GM19467 (cell line): ENCODE measurements around the gene KLC4.
"Not testable (repeated sequence)": the region's sequence is repeated elsewhere in the genome, so short reads cannot be mapped to it uniquely, and the experiment has no call there.

ENCODE experiments used
- ATAC-seq: cut with Tn5 transposase; IDR thresholded peaks from one replicate; pipeline ENCODE4 v1.9.1; 2021; ENCODE audit warnings: mild to moderate bottlenecking, moderate library complexity; ENCODE audit not compliant: unreplicated experiment

The KLC4 gene

DNA sequence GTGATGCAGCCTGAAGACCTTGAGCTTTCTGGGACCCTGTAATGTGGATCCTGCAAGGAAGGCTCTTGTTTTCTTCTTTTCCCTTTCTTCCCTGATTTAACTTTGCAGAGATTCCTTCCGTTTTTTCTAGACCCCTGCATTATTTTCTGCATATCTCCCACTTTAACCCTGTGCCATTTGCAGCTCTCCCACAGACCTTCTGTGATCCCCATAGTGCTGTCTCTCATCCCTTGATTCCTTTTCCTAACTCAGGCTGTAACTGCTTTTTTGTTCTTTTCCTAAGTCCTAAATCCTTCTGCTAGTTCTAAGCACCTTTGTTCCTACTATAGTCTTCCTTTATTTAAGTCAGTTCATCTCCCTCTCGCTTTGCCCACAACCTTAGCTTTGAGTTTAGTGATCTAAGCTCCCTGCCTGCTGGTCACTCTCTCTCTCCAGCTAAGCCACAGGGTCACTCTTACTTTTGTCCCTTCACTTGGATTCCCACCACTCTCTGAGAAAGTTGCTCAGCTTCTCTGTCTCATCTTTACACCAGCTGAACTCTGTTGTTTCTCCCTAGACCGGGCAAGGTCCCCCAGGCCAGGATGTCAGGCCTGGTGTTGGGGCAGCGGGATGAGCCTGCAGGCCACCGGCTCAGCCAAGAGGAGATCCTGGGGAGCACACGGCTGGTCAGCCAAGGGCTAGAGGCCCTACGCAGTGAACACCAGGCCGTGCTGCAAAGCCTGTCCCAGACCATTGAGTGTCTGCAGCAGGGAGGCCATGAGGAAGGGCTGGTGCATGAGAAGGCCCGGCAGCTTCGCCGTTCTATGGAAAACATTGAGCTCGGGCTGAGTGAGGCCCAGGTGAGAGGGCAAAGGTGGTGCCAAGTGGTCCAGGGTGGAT is 1.6 kb downstream of the KLC4 start:
- no peak for ATAC-seq

DNA sequence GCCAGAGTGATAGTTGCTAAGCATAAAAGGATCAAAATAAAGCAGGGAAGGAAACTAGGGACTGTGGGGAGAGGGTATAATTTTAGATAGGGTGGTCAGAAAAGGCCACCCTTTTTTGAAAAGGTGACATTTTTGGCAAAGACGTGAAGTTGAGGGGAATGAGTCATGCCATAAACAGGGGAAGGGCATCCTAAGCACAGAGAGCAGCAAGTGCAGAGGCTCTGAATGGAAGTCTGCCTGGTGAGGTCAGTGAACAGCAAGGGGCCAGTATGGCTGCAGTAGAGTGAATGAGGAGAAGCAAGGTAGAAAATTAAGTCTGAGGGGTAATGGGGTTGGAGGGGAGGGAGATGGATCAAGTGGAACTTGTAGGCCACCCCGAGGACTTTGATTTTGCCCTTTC is 2.4 kb downstream of the KLC4 start:
- no peak for ATAC-seq

- ATAC-seq = no peak
These were observed 3.4 kb downstream of the KLC4 start for GRCh38 chr6:43062818-43063217.

- ATAC-seq = no peak
These were observed 10.7 kb downstream of the KLC4 start for GRCh38 chr6:43070028-43070632.

DNA sequence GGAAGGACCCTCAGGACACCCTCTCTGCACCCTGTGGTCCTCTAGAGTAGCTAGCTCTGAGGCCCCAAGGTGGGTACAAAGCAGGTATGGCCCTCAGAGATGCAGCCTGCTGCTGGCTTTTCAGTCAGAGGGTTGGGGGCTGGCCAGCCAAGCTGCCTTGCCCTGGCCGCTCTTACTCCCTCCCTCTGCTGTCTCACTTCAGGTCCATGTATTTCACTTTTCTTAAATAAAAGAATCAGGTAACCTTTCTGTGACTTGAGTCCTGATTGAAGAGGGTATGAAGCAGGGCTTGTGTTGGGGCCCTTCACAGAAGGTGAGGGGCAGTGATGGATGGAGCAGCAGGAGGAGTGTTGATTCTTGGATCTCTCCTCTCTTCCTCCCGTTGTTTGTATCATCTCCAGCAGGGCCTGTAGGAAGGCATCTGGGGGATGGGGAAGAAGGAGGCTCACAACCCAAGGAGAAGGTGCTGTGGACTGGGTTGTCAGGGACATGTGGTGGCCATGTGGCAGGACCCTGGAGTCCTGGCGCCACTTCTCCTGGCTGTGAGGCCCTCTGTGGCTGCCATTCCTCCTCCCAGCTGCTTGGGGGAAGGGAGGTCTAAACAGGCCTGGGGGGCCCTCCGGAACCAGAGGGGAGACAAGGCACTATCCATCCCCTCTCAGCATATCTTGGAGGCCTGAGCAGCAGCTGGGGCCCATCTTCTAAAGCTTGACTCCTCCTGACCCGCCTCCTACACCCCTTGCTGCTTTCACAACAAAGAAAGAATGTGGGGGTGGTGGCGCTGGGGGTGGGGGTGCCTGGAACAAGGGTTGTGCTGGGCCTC is 15.6 kb downstream of the KLC4 start:
- no peak for ATAC-seq

- no peak for ATAC-seq
These were observed 16.4 kb downstream of the KLC4 start, which contains the start of gene PTK7 for GRCh38 chr6:43075670-43076463. Gene PTK7, plus strand, starts transcription at chr6:43076314. Its CDS starts 175 bp downstream, at chr6:43076489.

DNA sequence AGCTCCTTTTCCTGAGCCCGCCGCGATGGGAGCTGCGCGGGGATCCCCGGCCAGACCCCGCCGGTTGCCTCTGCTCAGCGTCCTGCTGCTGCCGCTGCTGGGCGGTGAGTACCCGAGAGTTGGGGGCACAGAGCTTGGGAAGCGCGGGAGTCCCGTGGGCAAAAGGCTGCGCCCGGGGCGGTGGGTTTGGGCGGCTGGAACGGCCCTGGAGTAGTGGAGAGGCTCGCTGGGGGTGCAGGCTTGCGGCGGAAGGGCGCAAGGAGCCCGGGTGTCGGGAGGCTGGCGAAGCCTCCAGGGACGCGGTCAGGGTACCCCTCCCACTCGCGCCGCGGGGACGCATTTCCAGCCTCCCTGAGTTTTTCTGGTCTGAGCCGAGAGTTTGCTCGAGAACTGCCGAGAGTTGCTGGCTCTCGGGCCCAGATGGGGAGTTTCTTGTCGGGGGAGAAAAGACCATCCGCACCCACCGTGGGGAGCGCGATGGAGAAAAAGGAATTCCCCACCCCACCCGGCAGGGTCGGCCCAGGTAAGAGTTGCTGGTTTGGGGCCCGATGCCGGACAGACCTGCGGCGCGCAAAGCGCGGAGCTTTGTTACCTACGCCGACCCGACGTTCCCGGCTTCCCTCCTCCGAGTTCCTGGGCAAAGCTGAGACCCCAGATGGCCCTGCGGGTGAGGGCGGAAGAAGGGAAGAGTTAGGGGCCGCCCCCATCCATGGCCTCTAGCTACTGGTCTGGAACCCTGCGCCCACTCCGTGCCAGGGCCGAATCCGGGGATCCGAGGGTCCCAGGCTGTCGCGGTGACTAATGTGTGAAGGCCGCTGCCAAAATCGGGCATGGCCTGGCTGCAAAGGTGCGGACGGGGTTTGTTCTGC is 17.3 kb downstream of the KLC4 start:
- ATAC-seq = no peak

- ATAC-seq = no peak
These were observed 17.9 kb downstream of the KLC4 start for GRCh38 chr6:43077333-43077809.

- no peak for ATAC-seq
These were observed 18.6 kb downstream of the KLC4 start for GRCh38 chr6:43077981-43078511.

GRCh38 chr6:43078691-43079090 is 19.3 kb downstream of the KLC4 start:
- ATAC-seq = no peak

DNA sequence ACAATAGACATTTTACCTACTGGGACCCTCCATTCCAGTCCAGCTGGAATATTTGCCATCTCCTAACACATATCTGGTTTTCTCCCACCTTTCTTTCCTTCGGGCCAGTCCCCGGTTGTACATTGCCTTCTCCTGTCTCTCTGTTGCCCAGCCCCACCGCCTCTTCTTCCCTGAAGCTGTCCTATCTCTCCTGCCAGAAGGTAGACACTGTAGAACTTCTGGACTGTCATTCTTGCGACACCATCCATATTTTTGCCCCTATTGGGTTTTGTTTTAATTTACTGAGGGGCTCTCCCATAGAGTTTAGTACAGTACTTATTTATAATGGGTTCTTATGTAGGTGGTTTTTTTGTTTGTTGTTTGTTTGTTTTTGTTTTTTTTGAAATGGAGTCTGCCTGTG is 21.6 kb downstream of the KLC4 start:
- no peak for ATAC-seq

DNA sequence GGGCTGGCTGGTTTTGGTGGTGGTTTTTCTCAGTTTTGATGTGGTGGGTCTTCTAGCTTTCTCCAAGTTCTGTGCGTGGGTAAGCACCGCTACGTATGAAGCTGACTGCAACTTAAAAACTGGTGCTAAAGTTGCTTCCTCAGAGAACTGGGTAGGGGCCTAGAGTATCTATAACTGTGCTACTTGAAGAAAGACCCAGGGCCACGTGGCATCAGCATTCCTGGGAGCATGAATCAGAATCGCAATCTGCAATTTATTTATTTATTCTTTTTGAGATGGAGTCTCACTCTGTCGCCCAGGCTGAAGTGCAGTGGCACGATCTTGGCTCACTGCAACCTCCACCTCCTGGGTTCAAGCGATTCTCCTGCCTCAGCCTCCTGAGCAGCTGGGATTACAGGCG is 22.5 kb downstream of the KLC4 start:
- ATAC-seq = not testable (repeated sequence)

GRCh38 chr6:43082806-43083655 is 23.6 kb downstream of the KLC4 start:
- no peak for ATAC-seq

- ATAC-seq = no peak
These were observed 26.7 kb downstream of the KLC4 start for GRCh38 chr6:43086022-43086658.

DNA sequence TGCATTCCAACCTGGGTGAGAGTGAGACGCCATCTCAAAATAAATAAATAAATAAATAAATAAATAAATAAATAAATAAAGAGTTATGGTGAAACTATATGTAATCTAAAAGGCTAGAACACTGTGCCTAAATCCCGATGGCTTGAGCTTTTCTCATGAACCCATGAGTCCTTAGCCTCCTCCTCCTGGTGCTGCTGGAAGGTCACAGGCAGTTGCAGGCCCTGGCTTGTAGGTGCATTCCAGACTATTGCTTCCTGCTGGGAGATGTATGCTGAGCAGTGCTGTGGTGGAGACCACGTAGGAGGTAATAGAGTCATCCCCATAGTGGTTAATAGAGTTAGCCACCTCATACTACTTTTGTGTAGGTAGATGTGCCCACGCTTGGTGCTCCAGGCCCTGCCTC is 29.2 kb downstream of the KLC4 start:
- no peak for ATAC-seq

- ATAC-seq = no peak
These were observed 30.0 kb downstream of the KLC4 start for GRCh38 chr6:43089467-43089866.

DNA sequence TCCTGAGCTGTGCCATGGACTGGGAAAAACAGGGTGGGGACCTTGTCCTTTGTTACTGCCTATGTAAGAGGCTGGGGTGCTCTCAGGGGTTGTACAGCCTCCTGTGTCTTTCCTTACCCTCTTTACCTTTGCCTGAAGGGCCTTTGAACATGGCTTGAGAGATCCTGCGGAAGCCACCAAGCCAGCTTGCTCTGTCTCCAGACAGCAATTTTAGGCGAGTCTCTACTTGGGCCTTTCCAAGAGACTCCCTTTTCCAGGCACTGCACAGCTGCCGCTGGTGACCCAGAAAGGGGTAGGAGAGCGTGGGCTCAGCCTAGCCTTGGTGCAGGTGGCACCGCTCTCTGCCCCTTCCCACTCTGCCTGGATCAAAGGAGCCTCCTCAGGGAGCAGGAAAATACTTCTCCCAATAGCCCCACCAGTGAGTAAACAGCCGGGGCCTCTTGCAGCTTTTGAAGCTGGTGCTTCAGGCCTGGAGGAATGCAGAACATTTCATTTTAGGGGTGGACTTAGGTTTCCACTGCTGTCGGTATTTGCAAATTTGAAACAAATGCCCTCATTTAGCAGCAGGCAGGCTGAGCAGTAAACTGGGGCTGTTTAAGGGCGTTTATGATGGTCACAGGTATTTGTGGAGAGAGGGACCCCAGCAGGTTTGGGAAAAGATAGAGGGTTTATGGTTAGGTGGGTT is 30.6 kb downstream of the KLC4 start:
- no peak for ATAC-seq
